Psoas muscle (tissue), 8 donors: Measurements from ENCODE around the gene RAB39B. TPM values are rescaled to one million over a fixed set of nuclear protein-coding genes. Genes with fewer than 3 reads are reported as not detected.
A peak's percentile ranks its signal among the peaks of the same experiment; 100 is the strongest.

Experiments used
- ATAC-seq, 4 donors: fragments of 200-7000 bp; cut with Tn5 transposase; one replicate each; pipeline ENCODE4 v1.9.1; 2020; ENCODE audit warnings: moderate library complexity in 3 of 4, mild to moderate bottlenecking in 2 of 4
- DNase-seq, 2 donors: peaks; one replicate each; pipeline ENCODE4 v3.0.0-alpha.2; 2020
- H3K27ac ChIP-seq: fragments of 200-600 bp; one replicate; pipeline ENCODE4 v1.8.0; 2022
- H3K27me3 ChIP-seq, 3 donors: fragments of 200-600 bp in 1 of 3; one replicate each; pipeline versions ENCODE4 v1.6.1 to v1.8.0; 2013 to 2022; ENCODE audit warnings: low read length in 2 of 3, mild to moderate bottlenecking in 2 of 3, moderate library complexity in 1 of 3; ENCODE audit not compliant: insufficient read depth in 3 of 3
- H3K36me3 ChIP-seq, 2 donors: fragments of 200-600 bp in 1 of 2; one replicate each; pipeline versions ENCODE4 v1.6.1 to v1.8.0; 2013 to 2022; ENCODE audit warnings: low read depth in 1 of 2, mild to moderate bottlenecking in 1 of 2, moderate library complexity in 1 of 2; ENCODE audit not compliant: insufficient read depth in 1 of 2
- H3K4me1 ChIP-seq: fragments of 200-600 bp; one replicate; pipeline ENCODE4 v1.8.0; 2022
- H3K4me3 ChIP-seq: fragments of 200-600 bp; one replicate; pipeline ENCODE4 v1.8.0; 2022; ENCODE audit warnings: mild to moderate bottlenecking
- H3K9me3 ChIP-seq: fragments of 200-600 bp; one replicate; pipeline ENCODE4 v1.8.0; 2022
- WGBS, 3 donors: extraction: QIAGEN DNeasy Blood & Tissue Kit; methylation state at CpG; one replicate each; pipeline versions ENCODE4 v1.1.6 to v1.1.7; 2013; 5-methylcytosine and 5-hydroxymethylcytosine counted together
- intact Hi-C, 2 donors: fragments of 100-400 bp; cut with DNase I; formaldehyde crosslinking; loops; one replicate each; pipeline versions ENCODE4 v1.11.0 to v1.14.2; 2022
- polyA plus RNA-seq, 3 donors: library from polyadenylated mRNA; stranded (reverse); fragments of 200-250 nt; gene quantifications; one replicate each; pipeline ENCODE4 v1.2.3, GENCODE V29; 2013
- total RNA-seq, 4 donors: library from RNA; stranded (reverse); fragmentation: NEBNext Ultra II Directional in 2 of 4; extraction: Animal tissue kit (Norgen Biotek cat#: 25700) in 2 of 4; gene quantifications; one replicate each; pipeline versions ENCODE4 v1.2.1 to v1.2.4, GENCODE V29; 2021 to 2023
- TF ChIP-seq, protein P1 (sequence below): fragments of 200-600 bp; IDR thresholded peaks from one replicate; pipeline ENCODE4 v1.8.0; 2022; ENCODE audit warnings: antibody characterized with exemption
- donor health status: healthy with polysubstance abuse.
- donor health status: DM: no; HTN: no; CAD: no; lungs with moderate emphysema.
- donor health status: Bipolar disorder and iron deficiency.
- donor health status: healthy.
- donor health status: DM: yes; HTN: yes; CAD: no.
- donor health status: DM: no; HTN: no; CAD: no.
- donor health status: DM: no; HTN: no; CAD: no.
- donor health status: DM: yes; HTN: yes; CAD: no.

RAB39B gene
- total and polyA plus RNA-seq, 7 donors: 0.01 to 0.03 TPM; not detected in 5

DNA sequence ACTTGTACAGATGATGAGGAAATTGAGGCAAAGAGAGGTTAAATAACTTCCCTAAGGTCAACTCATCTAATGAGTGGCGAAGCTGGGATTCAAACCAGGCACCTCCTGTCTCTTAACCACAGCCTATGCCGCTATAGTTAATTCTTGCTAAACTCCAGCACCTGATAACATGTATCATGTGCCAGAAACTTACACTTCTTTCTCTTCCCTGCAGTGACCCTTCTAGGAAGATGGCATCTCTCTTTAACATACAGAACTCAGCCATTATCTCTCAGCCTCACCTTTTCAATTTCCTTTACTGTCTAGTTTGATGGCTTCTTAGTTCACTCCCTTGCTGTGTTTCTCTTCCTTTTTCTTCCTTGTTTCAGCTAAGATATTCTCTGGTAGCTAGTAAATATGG lies 45.5 kb downstream of the RAB39B start:
- Histone ChIP-seq H3K36me3 (peaks cover 0 to 10% of the 10 kb centered on the region in 2 donors), H3K27ac (no peak overlapping the region), H3K27me3 (no peaks in the 10 kb centered on the region), H3K4me1 (no peaks in the 10 kb centered on the region), H3K9me3 (no peaks in the 10 kb centered on the region), H3K4me3 (no peak overlapping the region)
- intact Hi-C loops: no loop called here
- ATAC-seq (no peak), DNase-seq (no peak)
- TF ChIP-seq, protein P1, sequence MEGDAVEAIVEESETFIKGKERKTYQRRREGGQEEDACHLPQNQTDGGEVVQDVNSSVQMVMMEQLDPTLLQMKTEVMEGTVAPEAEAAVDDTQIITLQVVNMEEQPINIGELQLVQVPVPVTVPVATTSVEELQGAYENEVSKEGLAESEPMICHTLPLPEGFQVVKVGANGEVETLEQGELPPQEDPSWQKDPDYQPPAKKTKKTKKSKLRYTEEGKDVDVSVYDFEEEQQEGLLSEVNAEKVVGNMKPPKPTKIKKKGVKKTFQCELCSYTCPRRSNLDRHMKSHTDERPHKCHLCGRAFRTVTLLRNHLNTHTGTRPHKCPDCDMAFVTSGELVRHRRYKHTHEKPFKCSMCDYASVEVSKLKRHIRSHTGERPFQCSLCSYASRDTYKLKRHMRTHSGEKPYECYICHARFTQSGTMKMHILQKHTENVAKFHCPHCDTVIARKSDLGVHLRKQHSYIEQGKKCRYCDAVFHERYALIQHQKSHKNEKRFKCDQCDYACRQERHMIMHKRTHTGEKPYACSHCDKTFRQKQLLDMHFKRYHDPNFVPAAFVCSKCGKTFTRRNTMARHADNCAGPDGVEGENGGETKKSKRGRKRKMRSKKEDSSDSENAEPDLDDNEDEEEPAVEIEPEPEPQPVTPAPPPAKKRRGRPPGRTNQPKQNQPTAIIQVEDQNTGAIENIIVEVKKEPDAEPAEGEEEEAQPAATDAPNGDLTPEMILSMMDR: no peak
- 79 to 96% (median 92%) methylated on average over 2 of the region's 2 CpGs for WGBS, 3 donors

DNA sequence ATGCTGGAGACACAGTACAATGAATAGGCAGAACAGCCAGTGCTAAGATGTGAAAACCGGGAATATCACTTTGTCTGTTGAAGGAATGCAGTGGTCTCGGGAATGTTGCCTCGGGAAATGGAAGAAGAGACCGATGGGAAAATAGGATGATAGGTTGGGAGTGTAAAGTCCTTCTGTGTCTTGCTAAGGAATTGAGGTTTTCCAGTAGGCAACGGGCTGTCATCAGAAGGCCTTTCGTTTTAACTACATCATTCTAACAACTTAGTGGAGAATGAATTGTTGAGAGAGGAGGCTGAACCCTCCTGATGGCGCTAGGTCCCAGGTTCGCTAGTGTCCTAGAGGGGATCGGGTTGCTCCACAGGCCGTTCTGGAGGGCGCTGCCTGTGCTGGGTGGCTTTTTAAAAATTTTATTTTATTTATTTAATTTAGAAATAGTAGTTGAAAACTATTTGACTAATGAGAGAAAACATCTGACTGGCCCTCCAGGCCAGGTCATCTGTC lies 47.3 kb downstream of the RAB39B start:
- Histone ChIP-seq H3K4me3 (peak overlapping the region; percentile 74), H3K36me3 (peaks cover 0 to 10% of the 10 kb centered on the region in 2 donors), H3K27me3 (no peaks in the 10 kb centered on the region), H3K9me3 (no peaks in the 10 kb centered on the region), H3K27ac (peak overlapping the region; percentile 84), H3K4me1 (no peaks in the 10 kb centered on the region)
- 5 to 26% (median 6%) methylated on average over 11 of the region's 11 CpGs for WGBS, 3 donors
- ATAC-seq (no peak), DNase-seq (no peak)
- TF ChIP-seq, protein P1: no peak
- intact Hi-C loops: no loop called here

DNA sequence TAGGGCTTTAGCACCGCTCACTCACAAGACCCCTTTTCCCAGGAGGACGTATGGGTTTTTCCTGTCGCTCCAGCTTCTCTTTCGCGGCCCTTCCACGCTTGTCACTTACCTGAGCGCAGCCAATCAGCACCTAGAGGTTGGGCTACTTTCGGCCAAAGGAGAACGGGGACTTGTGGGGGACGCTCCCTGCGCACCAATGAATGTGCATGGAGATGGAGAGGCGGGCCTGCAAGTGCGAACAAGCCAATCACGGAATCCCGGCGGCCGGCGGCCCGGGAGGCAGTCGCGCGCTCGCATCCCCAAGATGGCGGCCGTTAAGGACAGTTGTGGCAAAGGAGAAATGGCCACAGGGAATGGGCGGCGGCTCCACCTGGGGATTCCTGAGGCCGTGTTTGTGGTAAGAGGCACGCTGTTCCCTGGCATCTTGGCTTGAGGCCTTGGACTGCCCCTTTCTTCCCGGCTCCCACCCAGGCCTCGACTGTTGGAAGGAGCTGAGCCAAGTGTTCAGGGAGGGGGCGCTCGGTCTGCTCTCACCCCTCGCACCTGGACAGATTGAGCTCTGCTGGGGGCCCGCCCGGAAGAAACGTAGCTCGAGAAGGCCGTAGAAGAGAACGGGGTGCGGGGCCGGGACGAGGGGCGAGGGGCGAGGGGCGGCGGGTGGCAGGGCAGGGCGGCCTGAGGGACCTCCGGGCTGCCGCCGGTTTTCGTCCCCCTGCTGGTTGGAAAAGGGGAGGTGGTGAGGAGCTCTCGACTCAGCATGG lies 47.9 kb downstream of the RAB39B start, which contains the start of gene VBP1:
Gene VBP1 (plus strand): TSS at position 282 of the 761 bp plus-strand sequence. CDS start 23 bp downstream, at position 305.
- no peaks in the 10 kb centered on the region for H3K4me1 ChIP-seq
- intact Hi-C loops: no loop called here
- no peaks in the 10 kb centered on the region for H3K27me3 ChIP-seq
- 0 to 35% (median 1%) methylated on average over 36 to 53 of the region's 53 CpGs for WGBS, 3 donors
- peaks cover 0 to 10% of the 10 kb centered on the region in 2 donors for H3K36me3 ChIP-seq
- no peaks in the 10 kb centered on the region for H3K9me3 ChIP-seq
- peak within 1 kb of the TSS; percentile 84 for H3K27ac ChIP-seq
- ATAC-seq (peak; percentile 98 to 99 (median 98)), DNase-seq (peak; percentile 89 to 95)
- peak within 1 kb of the TSS; percentile 74 for H3K4me3 ChIP-seq
- TF ChIP-seq, protein P1: peak; percentile 29

DNA sequence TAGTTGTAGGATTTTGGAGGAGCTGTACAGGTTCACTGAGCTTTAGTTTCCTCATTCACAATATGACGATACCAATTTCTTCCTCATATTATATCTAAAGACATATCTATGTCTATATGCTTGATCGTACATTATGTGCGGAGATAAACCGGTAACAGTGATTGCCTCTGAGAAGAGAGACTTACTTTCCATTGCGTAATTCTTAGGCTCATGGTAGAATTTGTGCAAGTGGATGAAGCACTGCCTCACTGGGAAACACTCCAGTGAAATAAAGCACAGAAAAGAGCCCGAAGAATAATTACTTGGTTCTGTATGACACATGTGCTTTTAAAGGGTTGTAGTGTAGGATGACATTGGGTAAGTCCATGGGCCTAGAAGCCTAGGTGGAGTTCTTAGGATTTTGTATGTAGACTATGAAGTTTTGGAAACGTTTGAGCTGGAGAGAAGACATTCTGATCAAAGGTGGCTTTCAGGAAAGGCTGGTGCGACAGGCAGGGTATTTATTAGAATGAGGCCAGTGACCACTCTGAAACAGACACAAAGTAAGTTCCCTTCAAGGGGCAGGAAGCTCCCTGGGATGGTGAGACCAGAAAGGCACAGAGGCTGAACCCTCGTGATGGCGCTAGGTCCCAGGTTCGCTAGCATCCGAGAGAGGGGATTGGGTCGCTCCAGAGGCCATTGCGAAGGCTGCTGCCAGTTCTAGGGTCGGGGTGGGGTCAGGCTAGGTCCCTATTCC lies 48.7 kb downstream of the RAB39B start:
- Histone ChIP-seq H3K36me3 (peaks cover 0 to 4% of the 10 kb centered on the region in 2 donors), H3K9me3 (no peaks in the 10 kb centered on the region), H3K27me3 (no peaks in the 10 kb centered on the region), H3K27ac (peak overlapping the region; percentile 84), H3K4me1 (no peaks in the 10 kb centered on the region), H3K4me3 (peak overlapping the region; percentile 74)
- intact Hi-C loops: no loop called here
- ATAC-seq (peak; percentile 20 to 57 (median 26)), DNase-seq (no peak)
- 38 to 57% (median 41%) methylated on average over 14 to 15 of the region's 15 CpGs for WGBS, 3 donors
- TF ChIP-seq, protein P1: no peak
